CD4-positive, alpha-beta memory T cell (primary cell): ENCODE measurements around the gene MRPL23. TPM values are rescaled to one million over a fixed set of nuclear protein-coding genes. Genes with fewer than 3 reads are reported as not detected.

Source experiments
- CTCF ChIA-PET: fragments of 350-600 bp; sonication (Branson Sonifier 250); formaldehyde crosslinking; loops from one replicate; lab custom pipeline; 2021; ENCODE audit warnings: inconsistent platforms; ENCODE audit not compliant: partially characterized antibody; lab: Charles Lee
- POLR2A ChIA-PET: fragments of 350-600 bp; sonication (Branson Sonifier 250); formaldehyde crosslinking; loops from one replicate; lab custom pipeline; 2021; ENCODE audit not compliant: partially characterized antibody; lab: Charles Lee
- DNase-seq, 5 donors: peaks; one replicate each; pipeline versions ENCODE4 v3.0.0 to v3.0.0-alpha.2; 2020 to 2022; ENCODE audit warnings: mixed read lengths in 1 of 5
- H3K27ac ChIP-seq: one replicate; pipeline ENCODE4 v1.7.0; 2013; ENCODE audit warnings: low read depth, low read length
- H3K27me3 ChIP-seq: 2 replicates; pipeline ENCODE4 v1.7.0; 2013; ENCODE audit warnings: mild to moderate bottlenecking, low read length, moderate library complexity; ENCODE audit not compliant: insufficient read depth
- H3K36me3 ChIP-seq: 2 replicates; pipeline ENCODE4 v1.7.0; 2013; ENCODE audit warnings: mild to moderate bottlenecking, low read length, moderate library complexity; ENCODE audit not compliant: insufficient read depth
- H3K4me1 ChIP-seq: 2 replicates; pipeline ENCODE4 v1.7.0; 2013; ENCODE audit warnings: mild to moderate bottlenecking, low read length, moderate library complexity; ENCODE audit not compliant: insufficient read depth
- H3K4me3 ChIP-seq, 2 donors: one replicate each; pipeline ENCODE4 v1.7.0; 2013; ENCODE audit warnings: low read length in 2 of 2, mild to moderate bottlenecking in 1 of 2
- H3K9me3 ChIP-seq, 2 donors: one replicate each; pipeline ENCODE4 v1.7.0; 2013; ENCODE audit warnings: low read length in 2 of 2, control low read depth in 1 of 2; ENCODE audit not compliant: control insufficient read depth in 1 of 2
- H3K27ac Mint-ChIP-seq, 7 donors: one replicate each; pipeline ENCODE4 v1.8.0; 2020 to 2021; ENCODE audit warnings: mixed read lengths in 7 of 7, mild to moderate bottlenecking in 6 of 7, inconsistent platforms in 3 of 7, moderate library complexity in 3 of 7
- H3K27me3 Mint-ChIP-seq, 2 donors: one replicate each; pipeline ENCODE4 v1.8.0; 2020 to 2021; ENCODE audit warnings: mixed read lengths in 2 of 2
- H3K36me3 Mint-ChIP-seq, 2 donors: one replicate each; pipeline ENCODE4 v1.8.0; 2020 to 2021; ENCODE audit warnings: mixed read lengths in 2 of 2, inconsistent platforms in 1 of 2, mild to moderate bottlenecking in 1 of 2
- H3K4me1 Mint-ChIP-seq, 4 donors: one replicate each; pipeline ENCODE4 v1.8.0; 2020 to 2021; ENCODE audit warnings: mixed read lengths in 4 of 4, mild to moderate bottlenecking in 1 of 4
- H3K4me3 Mint-ChIP-seq, 8 donors: one replicate each; pipeline ENCODE4 v1.8.0; 2020 to 2021; ENCODE audit warnings: mixed read lengths in 8 of 8, mild to moderate bottlenecking in 7 of 8, moderate library complexity in 6 of 8, inconsistent platforms in 3 of 8
- H3K9me3 Mint-ChIP-seq, 8 donors: one replicate each; pipeline ENCODE4 v1.8.0; 2020 to 2021; ENCODE audit warnings: mixed read lengths in 8 of 8, mild to moderate bottlenecking in 5 of 8, inconsistent platforms in 3 of 8, moderate library complexity in 1 of 8
- intact Hi-C: fragments of 100-400 bp; cut with micrococcal nuclease; formaldehyde crosslinking; loops from one replicate; pipeline ENCODE4 v1.15.1; 2023
- polyA plus RNA-seq, 2 donors: library from polyadenylated mRNA; unstranded; fragments of 300-500 nt; fragmentation: Illumina TruSeq; gene quantifications; one replicate each; pipeline ENCODE4 v1.2.3, GENCODE V29; 2021
- total RNA-seq, 2 experiments: library from RNA; stranded (reverse); gene quantifications; one replicate each; pipeline ENCODE4 v1.2.3, GENCODE V29; 2021

MRPL23 gene
- total and polyA plus RNA-seq, 4 experiments from 2014 or later: 15.2 to 51.0 (median 44.9) TPM

- Histone ChIP-seq H3K27ac (no peak overlapping the region), H3K4me3 (no peak overlapping the region), H3K4me1 (no peaks in the 10 kb centered on the region), H3K9me3 (no peaks in the 10 kb centered on the region), H3K27me3 (no peaks in the 10 kb centered on the region), H3K36me3 (no peaks in the 10 kb centered on the region)
- Mint-ChIP-seq H3K36me3 (no peaks in the 10 kb centered on the region), H3K27ac (no peak overlapping the region), H3K9me3 (peaks cover 0 to 2% (median 0%) of the 10 kb centered on the region in 8 donors), H3K27me3 (peaks cover 8 to 17% of the 10 kb centered on the region in 2 donors), H3K4me3 (no peak overlapping the region), H3K4me1 (peaks cover 5 to 12% (median 7%) of the 10 kb centered on the region in 4 donors)
- no peak for DNase-seq
- ChIA-PET POLR2A (interaction anchor here (0.7 kb wide), 1 partner anchor 1014 kb away, joined by 3 read pairs; no protein-coding TSS in a partner anchor), CTCF (no interaction called here)
- intact Hi-C loops: no loop called here
Measured at GRCh38 chr11:1912289-1912878, 34.7 kb upstream of the MRPL23 start.

GRCh38 chr11:1913271-1914060 is 33.7 kb upstream of the MRPL23 start:
- Mint-ChIP-seq H3K27me3 (peaks cover 8 to 13% of the 10 kb centered on the region in 2 donors), H3K36me3 (no peaks in the 10 kb centered on the region), H3K4me3 (no peak overlapping the region), H3K27ac (peak overlapping the region in 2 of 7 donors; percentile 6 to 38), H3K9me3 (peaks cover 0 to 2% (median 0%) of the 10 kb centered on the region in 8 donors), H3K4me1 (peaks cover 6 to 12% (median 7%) of the 10 kb centered on the region in 4 donors)
- no peak overlapping the region for H3K4me3 ChIP-seq
- H3K27me3 ChIP-seq: no peaks in the 10 kb centered on the region
- no peak for DNase-seq
- intact Hi-C loops: no loop called here
- H3K9me3 ChIP-seq: no peaks in the 10 kb centered on the region
- H3K27ac ChIP-seq: no peak overlapping the region
- H3K4me1 ChIP-seq: no peaks in the 10 kb centered on the region
- POLR2A ChIA-PET: interaction anchor here (0.7 kb wide), 1 partner anchor 22 kb away, joined by 4 read pairs; no protein-coding TSS in a partner anchor
- CTCF ChIA-PET: no interaction called here
- no peaks in the 10 kb centered on the region for H3K36me3 ChIP-seq

- peaks cover 0 to 2% (median 0%) of the 10 kb centered on the region in 8 donors for H3K9me3 Mint-ChIP-seq
- POLR2A ChIA-PET: interaction anchor here (2.6 to 2.8 kb wide), 2 partner anchors 26 to 63 kb away, joined by 17 to 63 read pairs; partner anchors contain the start of genes LSP1 and PRR33
- CTCF ChIA-PET: no interaction called here
- peak overlapping the region in 3 of 7 donors; percentile 36 to 84 (median 49) for H3K27ac Mint-ChIP-seq
- no peaks in the 10 kb centered on the region for H3K9me3 ChIP-seq
- no peaks in the 10 kb centered on the region for H3K36me3 ChIP-seq
- no peak for DNase-seq
- no peak overlapping the region for H3K4me3 ChIP-seq
- peaks cover 8 to 9% of the 10 kb centered on the region in 2 donors for H3K27me3 Mint-ChIP-seq
- intact Hi-C loops: loop anchor here (1.0 to 5.0 kb wide), 3 partner anchors 24 to 63 kb away; partner anchors contain the start of gene LSP1
- no peak overlapping the region for H3K27ac ChIP-seq
- no peaks in the 10 kb centered on the region for H3K4me1 ChIP-seq
- no peak overlapping the region for H3K4me3 Mint-ChIP-seq
- peaks cover 6 to 12% (median 8%) of the 10 kb centered on the region in 4 donors for H3K4me1 Mint-ChIP-seq
- H3K36me3 Mint-ChIP-seq: no peaks in the 10 kb centered on the region
- no peaks in the 10 kb centered on the region for H3K27me3 ChIP-seq
Measured at GRCh38 chr11:1915795-1916131, 31.4 kb upstream of the MRPL23 start.

- H3K27ac Mint-ChIP-seq: peak overlapping the region in 4 of 7 donors; percentile 36 to 86 (median 63)
- no peaks in the 10 kb centered on the region for H3K36me3 Mint-ChIP-seq
- Histone ChIP-seq H3K27me3 (no peaks in the 10 kb centered on the region), H3K4me3 (no peak overlapping the region), H3K9me3 (no peaks in the 10 kb centered on the region), H3K36me3 (no peaks in the 10 kb centered on the region), H3K4me1 (no peaks in the 10 kb centered on the region), H3K27ac (no peak overlapping the region)
- H3K4me1 Mint-ChIP-seq: peaks cover 6 to 12% (median 8%) of the 10 kb centered on the region in 4 donors
- peaks cover 0 to 2% (median 0%) of the 10 kb centered on the region in 8 donors for H3K9me3 Mint-ChIP-seq
- ChIA-PET CTCF (interaction anchor here (0.7 to 2.1 kb wide), 3 partner anchors 25 to 222 kb away, joined by 3 to 7 read pairs (median 5); partner anchors contain the start of gene PRR33), POLR2A (interaction anchor here (0.7 to 2.8 kb wide), 11 partner anchors 14 to 76 kb away, joined by 3 to 63 read pairs (median 4); partner anchors contain the start of genes LSP1 and PRR33)
- no peak for DNase-seq
- intact Hi-C loops: loop anchor here (5.0 kb wide), 2 partner anchors 34 to 64 kb away; partner anchors contain the start of gene LSP1
- H3K27me3 Mint-ChIP-seq: peaks cover 8% of the 10 kb centered on the region in 2 donors
- no peak overlapping the region for H3K4me3 Mint-ChIP-seq
Measured at GRCh38 chr11:1916132-1916985, 30.8 kb upstream of the MRPL23 start.

- H3K27me3 Mint-ChIP-seq: peaks cover 8 to 10% of the 10 kb centered on the region in 2 donors
- Histone ChIP-seq H3K36me3 (no peaks in the 10 kb centered on the region), H3K4me3 (no peak overlapping the region), H3K9me3 (no peaks in the 10 kb centered on the region), H3K4me1 (no peaks in the 10 kb centered on the region), H3K27me3 (no peaks in the 10 kb centered on the region), H3K27ac (no peak overlapping the region)
- peaks cover 0 to 2% (median 0%) of the 10 kb centered on the region in 8 donors for H3K9me3 Mint-ChIP-seq
- intact Hi-C loops: loop anchor here (5.0 kb wide), 2 partner anchors 35 to 65 kb away; partner anchors contain the start of gene LSP1
- ChIA-PET CTCF (interaction anchor here (0.7 to 2.1 kb wide), 3 partner anchors 25 to 223 kb away, joined by 3 to 7 read pairs (median 5); partner anchors contain the start of gene PRR33), POLR2A (interaction anchor here (0.7 to 2.8 kb wide), 13 partner anchors 13 to 76 kb away, joined by 3 to 63 read pairs (median 4); partner anchors contain the start of genes LSP1 and PRR33)
- H3K36me3 Mint-ChIP-seq: no peaks in the 10 kb centered on the region
- peak overlapping the region in 2 of 7 donors; percentile 77 to 86 for H3K27ac Mint-ChIP-seq
- no peak for DNase-seq
- H3K4me1 Mint-ChIP-seq: peaks cover 6 to 12% (median 8%) of the 10 kb centered on the region in 4 donors
- no peak overlapping the region for H3K4me3 Mint-ChIP-seq
Measured at GRCh38 chr11:1916986-1917522, 30.1 kb upstream of the MRPL23 start.
